ENCODE measurements around the gene USP6NL.

DNA sequence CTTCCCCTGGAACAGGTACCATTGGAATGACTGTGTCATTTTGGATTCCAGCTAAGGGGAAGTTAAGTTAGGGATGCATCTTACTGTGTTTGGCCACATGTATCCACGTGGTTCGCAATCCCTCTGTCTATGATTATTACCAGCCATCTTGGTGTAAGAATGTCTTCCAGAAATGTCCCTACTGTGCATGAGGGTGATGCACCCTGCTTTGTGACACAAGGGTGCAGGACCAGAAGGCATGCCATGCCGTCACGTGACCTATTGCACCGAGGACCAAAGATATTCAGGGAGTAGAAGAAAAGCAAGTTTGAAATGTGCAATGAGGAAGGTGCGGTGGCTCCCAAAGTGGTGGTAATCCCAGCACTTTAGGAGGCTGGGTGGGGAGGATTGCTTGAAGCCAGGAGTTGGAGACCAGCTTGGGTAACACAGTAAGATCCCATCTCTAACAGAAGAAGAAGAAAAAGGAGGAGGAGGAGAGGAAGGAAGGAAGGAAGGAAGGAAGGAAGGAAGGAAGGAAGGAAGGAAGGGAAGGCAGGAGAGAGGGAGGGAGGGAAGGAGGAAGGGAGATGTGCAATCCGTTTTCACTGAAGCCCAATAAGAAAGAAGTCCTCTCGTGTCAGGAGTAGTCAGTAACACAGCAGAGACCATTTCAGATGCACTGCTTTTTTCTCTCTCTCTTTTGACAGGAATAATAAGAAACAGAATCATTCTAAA, 42.5 kb upstream of the USP6NL start:
- TF ChIP-seq CTCF (IDR thresholded peaks at IDR 0.05) (no peak), POLR2A (IDR thresholded peaks at IDR 0.05) (no peak)
